M059J (cell line): ENCODE measurements around the gene CTAGE9. TPM values are rescaled to one million over a fixed set of nuclear protein-coding genes. Genes with fewer than 3 reads are reported as not detected.
"Not testable (repeated sequence)": the region's sequence is repeated elsewhere in the genome, so short reads cannot be mapped to it uniquely, and the experiment has no call there.

Experiments used
- DNase-seq: peaks from one replicate; pipeline ENCODE4 v3.0.0-alpha.2; 2012; ENCODE audit warnings: low read depth
- total RNA-seq: library from RNA; depleted of rRNA; stranded (reverse); fragments of >200 nt; shearing (Covaris generic); gene quantifications from 2 replicates; pipeline ENCODE4 v1.2.3, GENCODE V29; 2014

Gene CTAGE9
- total RNA-seq, 1 experiment from 2014 or later: not detected

GRCh38 chr6:131729550-131729949 is 18.7 kb upstream of the CTAGE9 start:
- DNase-seq: no peak

- peak; percentile 58 for DNase-seq
These were observed 17.6 kb upstream of the CTAGE9 start for GRCh38 chr6:131728296-131728939.

GRCh38 chr6:131727868-131728267 is 17.1 kb upstream of the CTAGE9 start:
- no peak for DNase-seq

- DNase-seq: no peak
These were observed 16.6 kb upstream of the CTAGE9 start for GRCh38 chr6:131727467-131727866.

- peak; percentile 46 for DNase-seq
These were observed 13.3 kb upstream of the CTAGE9 start for GRCh38 chr6:131724114-131724513.

GRCh38 chr6:131721161-131721560 is 10.3 kb upstream of the CTAGE9 start:
- peak; percentile 34 for DNase-seq

- no peak for DNase-seq
These were observed 7.2 kb upstream of the CTAGE9 start for GRCh38 chr6:131717836-131718542.

GRCh38 chr6:131715567-131715966 is 4.8 kb upstream of the CTAGE9 start:
- not testable (repeated sequence) for DNase-seq

GRCh38 chr6:131703905-131704304 is 6.9 kb downstream of the CTAGE9 start:
- not testable (repeated sequence) for DNase-seq

GRCh38 chr6:131700851-131701250 is 10.0 kb downstream of the CTAGE9 start:
- not testable (repeated sequence) for DNase-seq

- no peak for DNase-seq
These were observed 13.9 kb downstream of the CTAGE9 start for GRCh38 chr6:131696956-131697355.

- DNase-seq: peak; percentile 80
These were observed 15.9 kb downstream of the CTAGE9 start for GRCh38 chr6:131694832-131695426.

GRCh38 chr6:131693384-131693783 is 17.4 kb downstream of the CTAGE9 start:
- no peak for DNase-seq

GRCh38 chr6:131692589-131692988 is 18.2 kb downstream of the CTAGE9 start:
- DNase-seq: no peak

- no peak for DNase-seq
These were observed 18.8 kb downstream of the CTAGE9 start for GRCh38 chr6:131692031-131692430.

- DNase-seq: no peak
These were observed 22.5 kb downstream of the CTAGE9 start for GRCh38 chr6:131688286-131688685.

GRCh38 chr6:131687022-131687421 is 23.8 kb downstream of the CTAGE9 start:
- peak; percentile 53 for DNase-seq

GRCh38 chr6:131685266-131685780 is 25.5 kb downstream of the CTAGE9 start:
- DNase-seq: no peak

- DNase-seq: no peak
These were observed 27.3 kb downstream of the CTAGE9 start for GRCh38 chr6:131683479-131683878.

- peak; percentile 25 for DNase-seq
These were observed 28.4 kb downstream of the CTAGE9 start for GRCh38 chr6:131682442-131682841.

GRCh38 chr6:131681585-131681984 is 29.2 kb downstream of the CTAGE9 start:
- DNase-seq: no peak

GRCh38 chr6:131680868-131681267 is 29.9 kb downstream of the CTAGE9 start:
- no peak for DNase-seq

GRCh38 chr6:131678442-131678841 is 32.4 kb downstream of the CTAGE9 start:
- DNase-seq: no peak
